ENCODE measurements around the gene NOS1.
A peak's percentile ranks its signal among the peaks of the same experiment; 100 is the strongest.
"Not testable (repeated sequence)": the region's sequence is repeated elsewhere in the genome, so short reads cannot be mapped to it uniquely, and the experiment has no call there.

Gene NOS1

GRCh38 chr12:117208811-117209455 lies 152.5 kb downstream of the NOS1 start:
- no peak for DNase-seq (ENCODE audit: low read depth in 2 of 2)

- no peak for DNase-seq (ENCODE audit: low read depth in 2 of 2)
Observed at GRCh38 chr12:117208206-117208605, 153.2 kb downstream of the NOS1 start.

DNA sequence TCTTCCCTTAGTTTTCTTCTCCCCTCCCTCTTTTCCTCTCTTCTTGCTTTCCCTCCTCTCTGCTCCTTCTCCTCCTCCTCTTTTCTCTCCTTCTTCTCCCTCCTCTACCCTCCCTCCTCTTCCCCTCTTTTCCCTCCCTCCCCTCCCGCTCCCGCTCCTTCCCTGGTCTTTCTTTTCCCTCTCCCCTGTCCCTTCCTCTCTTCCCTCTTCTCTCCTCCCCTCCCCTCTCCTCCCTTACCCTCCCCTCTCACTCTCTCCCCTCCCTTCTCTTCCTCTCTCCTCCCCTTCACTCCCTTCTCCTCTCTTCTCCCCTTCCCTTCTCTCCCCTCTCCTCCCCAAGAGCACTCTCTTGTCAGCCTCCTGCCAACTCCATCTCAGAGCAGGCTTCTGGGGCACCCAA lies 153.8 kb downstream of the NOS1 start:
- DNase-seq (ENCODE audit: low read depth in 2 of 2): no peak

- DNase-seq (ENCODE audit: low read depth in 2 of 2): no peak
Observed at GRCh38 chr12:117202556-117202955, 158.9 kb downstream of the NOS1 start.

DNA sequence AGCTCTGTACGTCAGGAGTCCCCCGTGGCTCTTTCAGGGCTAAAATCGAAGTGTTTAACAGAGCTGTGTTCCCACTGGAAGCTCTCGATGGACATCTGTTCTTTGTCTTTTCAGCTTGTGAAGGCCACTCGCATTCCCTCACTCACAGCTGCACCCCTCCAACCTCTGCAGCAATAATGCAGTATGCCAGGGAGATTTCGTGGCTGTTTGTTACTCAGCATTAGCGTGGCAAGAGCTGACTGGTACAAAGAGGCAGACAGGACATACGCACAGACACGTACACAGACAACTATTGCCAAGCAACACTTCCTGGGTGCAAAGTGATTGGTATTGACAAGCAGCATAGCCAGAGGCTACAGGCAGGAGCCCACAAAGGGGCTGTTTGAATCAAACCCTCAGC lies 159.4 kb downstream of the NOS1 start:
- DNase-seq (ENCODE audit: low read depth in 2 of 2): no peak

DNA sequence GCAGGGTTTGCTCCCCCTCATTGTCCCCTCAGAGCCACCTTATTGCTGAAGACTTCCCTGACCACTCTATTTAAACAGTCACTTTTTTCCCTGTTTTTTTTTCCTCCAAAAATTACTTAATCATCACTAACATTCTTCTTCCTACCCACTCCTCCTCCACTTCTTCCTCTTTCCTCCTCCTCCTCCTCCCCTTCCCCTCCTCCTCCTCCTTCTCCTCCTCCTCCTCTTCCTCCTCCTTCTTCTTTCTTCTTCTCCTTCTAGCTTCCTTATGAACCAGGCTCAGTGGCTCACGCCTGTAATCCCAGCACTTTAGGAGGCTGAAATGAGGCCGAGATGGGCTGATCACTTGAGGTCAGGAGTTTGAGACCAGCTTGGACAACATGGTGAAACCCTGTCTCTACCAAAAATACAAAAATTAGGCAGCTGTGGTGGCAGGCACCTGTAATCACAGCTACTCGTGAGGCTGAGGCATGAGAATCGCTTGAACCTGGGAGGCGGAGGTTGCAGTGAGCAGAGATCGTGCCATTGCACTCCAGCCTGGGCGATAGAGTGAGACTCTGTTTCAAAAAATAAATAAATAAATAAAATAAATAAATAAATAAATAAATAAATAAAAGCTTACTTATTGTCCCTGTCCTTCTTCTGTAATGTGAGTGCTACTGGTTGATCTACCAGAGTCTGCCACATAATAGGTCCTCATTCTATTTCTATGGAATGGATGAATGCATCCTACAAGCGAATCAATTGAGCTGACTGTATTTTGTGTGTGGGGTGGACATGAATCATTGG lies 161.3 kb downstream of the NOS1 start:
- not testable (repeated sequence) for DNase-seq (ENCODE audit: low read depth in 2 of 2)

GRCh38 chr12:117196334-117196733 lies 165.1 kb downstream of the NOS1 start:
- not testable (repeated sequence) for DNase-seq (ENCODE audit: low read depth in 2 of 2)

DNA sequence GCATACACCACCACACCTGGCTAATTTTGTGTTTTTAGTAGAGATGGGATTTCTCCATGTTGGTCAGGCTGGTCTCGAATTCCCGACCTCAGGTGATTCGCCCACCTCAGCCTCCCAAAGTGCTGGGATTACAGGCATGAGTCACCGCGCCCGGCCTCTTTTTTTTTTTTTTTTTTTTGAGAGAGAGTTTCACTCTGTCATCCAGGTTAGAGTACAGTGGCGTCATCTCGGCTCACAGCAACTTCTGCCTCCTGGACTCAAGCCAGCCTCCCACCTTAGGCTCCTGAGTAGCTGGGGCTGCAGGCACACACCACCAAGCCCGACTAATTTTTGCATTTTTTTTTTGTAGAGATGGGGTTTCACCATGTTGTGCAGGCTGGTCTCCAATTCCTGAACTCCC lies 166.4 kb downstream of the NOS1 start:
- not testable (repeated sequence) for DNase-seq (ENCODE audit: low read depth in 2 of 2)

DNA sequence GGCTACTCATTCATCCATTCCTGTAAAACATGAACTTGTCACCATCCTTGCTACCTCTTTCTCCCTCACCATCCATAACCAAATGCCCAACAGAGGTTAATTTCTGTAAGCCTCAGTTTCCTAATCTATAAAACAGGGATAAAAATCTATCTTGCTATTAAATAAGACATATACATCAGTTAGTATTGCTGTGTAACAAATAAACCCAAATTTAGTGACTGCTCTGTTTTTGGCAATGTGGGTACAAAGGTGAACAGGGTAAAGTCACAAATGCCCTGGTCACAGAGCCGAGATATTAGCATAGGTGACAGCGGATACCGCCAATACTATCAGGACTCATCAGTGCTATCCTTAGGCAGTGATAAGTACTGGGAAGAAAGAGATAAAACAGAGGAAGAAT lies 167.5 kb downstream of the NOS1 start:
- DNase-seq (ENCODE audit: low read depth in 2 of 2): no peak

GRCh38 chr12:117192581-117192980 lies 168.8 kb downstream of the NOS1 start:
- DNase-seq (ENCODE audit: low read depth in 2 of 2): not testable (repeated sequence)

- no peak for DNase-seq (ENCODE audit: low read depth in 2 of 2)
Observed at GRCh38 chr12:117192057-117192456, 169.4 kb downstream of the NOS1 start.

DNA sequence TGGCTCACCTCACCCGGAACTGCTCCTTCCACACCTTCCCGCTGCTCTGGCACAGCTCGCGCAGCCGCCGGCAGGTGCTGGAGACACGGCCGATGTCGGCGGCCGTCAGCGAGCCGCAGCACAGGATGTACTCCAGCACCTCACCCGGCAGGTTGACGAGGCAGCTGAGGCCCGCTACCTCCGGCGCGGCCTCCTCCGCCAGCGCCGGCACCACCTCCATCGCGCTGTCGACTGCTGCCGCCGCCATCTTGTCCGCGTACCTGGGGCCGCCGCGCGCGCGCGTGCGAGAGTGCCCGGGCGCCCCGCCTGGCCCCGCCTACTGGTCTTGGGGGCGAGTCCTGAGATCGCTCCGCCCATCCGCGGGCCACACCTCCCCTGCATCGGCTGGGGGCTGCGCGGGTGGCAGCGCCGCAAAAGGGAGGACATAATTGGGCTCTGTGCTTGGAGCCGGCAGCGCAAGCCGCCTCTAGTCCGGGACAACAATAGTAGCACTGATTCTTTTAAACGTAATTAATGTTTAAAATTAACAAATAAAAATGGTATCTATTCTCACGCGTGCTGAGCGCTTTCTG lies 171.1 kb downstream of the NOS1 start, which contains the start of gene FBXO21:
Gene FBXO21, minus strand, starts transcription at position 261 of the 572 bp plus-strand sequence. Its CDS starts 14 bp downstream, at position 247.
- DNase-seq (ENCODE audit: low read depth in 2 of 2): peak; percentile 83 to 90

- peak; percentile 6 to 12 for DNase-seq (ENCODE audit: low read depth in 2 of 2)
Observed at GRCh38 chr12:117189725-117190209, 171.7 kb downstream of the NOS1 start.

GRCh38 chr12:117188961-117189724 lies 172.3 kb downstream of the NOS1 start:
- no peak for DNase-seq (ENCODE audit: low read depth in 2 of 2)

DNA sequence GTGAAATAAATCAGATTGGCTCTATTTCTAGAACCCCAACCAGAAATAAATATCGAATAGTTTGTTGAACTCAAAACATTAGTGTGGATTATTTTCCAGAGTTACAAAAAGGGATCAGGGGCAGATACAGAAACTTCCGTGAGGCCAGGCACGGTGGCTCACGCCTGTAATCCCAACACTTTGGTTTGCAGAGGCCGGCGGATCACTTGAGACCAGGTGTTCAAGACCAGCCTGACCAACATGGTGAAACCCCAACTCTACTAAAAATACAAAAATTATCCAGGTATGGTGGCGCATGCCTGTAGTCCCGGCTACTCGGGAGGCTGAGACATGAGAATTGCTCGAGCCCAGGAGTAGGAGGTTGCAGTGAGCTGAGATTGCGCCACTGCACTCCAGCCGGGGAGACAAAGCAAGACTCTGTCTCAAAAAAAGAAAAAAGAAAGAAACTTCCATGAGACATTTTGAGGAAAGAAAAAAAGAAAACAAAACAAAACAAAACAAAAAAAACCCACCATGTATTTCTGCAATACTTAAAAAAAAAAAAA lies 173.2 kb downstream of the NOS1 start:
- no peak for DNase-seq (ENCODE audit: low read depth in 2 of 2)

DNA sequence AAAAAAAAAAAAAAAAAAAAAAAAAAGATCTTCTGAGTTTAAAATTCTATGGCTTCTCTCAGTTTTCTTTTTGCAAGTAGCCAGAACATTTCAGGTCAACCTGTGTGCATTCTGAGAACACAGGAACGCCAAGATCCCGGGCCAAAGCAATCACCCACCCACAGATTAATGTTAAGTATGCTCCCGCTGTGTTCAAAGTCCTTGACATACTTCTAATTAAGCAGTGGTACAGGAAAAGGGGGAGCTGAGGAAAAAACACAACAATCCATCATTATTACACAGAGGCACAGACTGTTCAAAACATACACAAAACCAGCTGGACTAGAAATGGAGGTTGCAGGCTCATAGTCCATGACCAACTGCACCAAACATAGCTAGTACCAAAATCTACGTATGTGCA lies 174.0 kb downstream of the NOS1 start:
- DNase-seq (ENCODE audit: low read depth in 2 of 2): no peak

GRCh38 chr12:117182866-117183265 lies 178.6 kb downstream of the NOS1 start:
- no peak for DNase-seq (ENCODE audit: low read depth in 2 of 2)

GRCh38 chr12:117181468-117181843 lies 180.0 kb downstream of the NOS1 start:
- DNase-seq (ENCODE audit: low read depth in 2 of 2): not testable (repeated sequence)

- no peak for DNase-seq (ENCODE audit: low read depth in 2 of 2)
Observed at GRCh38 chr12:117180758-117181467, 180.5 kb downstream of the NOS1 start.

- DNase-seq (ENCODE audit: low read depth in 2 of 2): no peak
Observed at GRCh38 chr12:117178745-117179144, 182.7 kb downstream of the NOS1 start.

GRCh38 chr12:117178301-117178700 lies 183.1 kb downstream of the NOS1 start:
- no peak for DNase-seq (ENCODE audit: low read depth in 2 of 2)
